A673 (cell line): ENCODE data around the gene PPP1R13B. TPM values are rescaled to one million over a fixed set of nuclear protein-coding genes. Genes with fewer than 3 reads are reported as not detected.

ENCODE experiments used
- BruUV-seq: library from RNA; stranded (reverse); fragments of 400-500 nt; replicated peaks from 2 replicates; lab custom pipeline; 2021; lab: Mats Ljungman, UMichigan
- CTCF ChIA-PET: fragments of 300-600 bp; sonication (Branson Sonifier 250); formaldehyde crosslinking; loops from one replicate; lab custom pipeline; 2022; ENCODE audit warnings: antibody characterized with exemption; lab: Charles Lee
- POLR2A ChIA-PET: fragments of 300-600 bp; sonication (Branson Sonifier 250); formaldehyde crosslinking; loops from one replicate; lab custom pipeline; 2022; ENCODE audit warnings: antibody characterized with exemption; ENCODE audit not compliant: low non-redundant PET; lab: Charles Lee
- DNase-seq: peaks from one replicate; pipeline ENCODE4 v3.0.0-alpha.2; 2015; ENCODE audit warnings: low spot score
- H3K27ac ChIP-seq: fragments of 200-600 bp; sonication (generic); 2 replicates; pipeline ENCODE4 v1.5.1; 2016; ENCODE audit warnings: mixed run types, low read depth, mild to moderate bottlenecking, mixed read lengths, antibody characterized with exemption, low read length; ENCODE audit not compliant: poor library complexity, severe bottlenecking
- H3K27me3 ChIP-seq: fragments of 200-600 bp; sonication (generic); replicated peaks from 2 replicates; pipeline ENCODE4 v1.6.1; 2017; ENCODE audit warnings: mixed run types, low read depth, mild to moderate bottlenecking, mixed read lengths, antibody characterized with exemption, low read length; ENCODE audit not compliant: insufficient read depth, poor library complexity
- H3K36me3 ChIP-seq: fragments of 200-600 bp; sonication (generic); 2 replicates; pipeline ENCODE4 v1.6.1; 2016; ENCODE audit warnings: mixed run types, mild to moderate bottlenecking, mixed read lengths, antibody characterized with exemption, low read length; ENCODE audit not compliant: insufficient read depth, poor library complexity, severe bottlenecking
- H3K4me1 ChIP-seq: fragments of 200-600 bp; sonication (generic); 2 replicates; pipeline ENCODE4 v1.6.1; 2017; ENCODE audit warnings: mixed run types, mild to moderate bottlenecking, mixed read lengths, antibody characterized with exemption, low read length; ENCODE audit not compliant: insufficient read depth, poor library complexity, severe bottlenecking
- H3K4me3 ChIP-seq: fragments of 200-600 bp; sonication (generic); 2 replicates; pipeline ENCODE4 v1.5.1; 2016; ENCODE audit warnings: low read depth, mixed run types, mild to moderate bottlenecking, mixed read lengths, low read length; ENCODE audit not compliant: poor library complexity, severe bottlenecking
- H3K9me3 ChIP-seq: fragments of 200-600 bp; sonication (generic); 2 replicates; pipeline ENCODE4 v1.6.1; 2016; ENCODE audit warnings: mixed run types, low read depth, mild to moderate bottlenecking, mixed read lengths, antibody characterized with exemption, low read length; ENCODE audit not compliant: poor library complexity, severe bottlenecking
- EZH2 ChIP-seq: fragments of 200-600 bp; sonication (generic); IDR thresholded peaks from 2 replicates; pipeline ENCODE4 v1.6.1; 2017; ENCODE audit warnings: borderline replicate concordance, low read depth, mild to moderate bottlenecking, mixed read lengths, antibody characterized with exemption, low read length; ENCODE audit not compliant: poor library complexity, severe bottlenecking
- intact Hi-C: fragments of 100-400 bp; cut with micrococcal nuclease; formaldehyde crosslinking; loops from one replicate; pipeline ENCODE4 v1.10.0; 2022; ENCODE audit not compliant: unreplicated experiment
- total RNA-seq: library from RNA; stranded (reverse); gene quantifications from 2 replicates; pipeline ENCODE4 v1.2.3, GENCODE V29; 2021
- TF ChIP-seq, protein P1 (sequence below): fragments of 300-800, 200-600 bp; sonication (generic); conservative IDR thresholded peaks from 2 replicates; pipeline ENCODE4 v1.5.1; 2017; ENCODE audit warnings: low read depth, mild to moderate bottlenecking, antibody characterized with exemption, low read length, moderate library complexity, mixed read lengths

PPP1R13B gene
- total RNA-seq, 1 experiment from 2014 or later, result 4.8 TPM

GRCh38 chr14:103775506-103775905 is 71.9 kb downstream of the PPP1R13B start:
- Histone ChIP-seq H3K9me3 (no peaks in the 10 kb centered on the region), H3K4me3 (no peak overlapping the region), H3K4me1 (no peaks in the 10 kb centered on the region), H3K36me3 (no peaks in the 10 kb centered on the region), H3K27me3 (no peaks in the 10 kb centered on the region), H3K27ac (peak overlapping the region; percentile 57)
- no TSS peak for BruUV-seq
- TF ChIP-seq, protein P1, sequence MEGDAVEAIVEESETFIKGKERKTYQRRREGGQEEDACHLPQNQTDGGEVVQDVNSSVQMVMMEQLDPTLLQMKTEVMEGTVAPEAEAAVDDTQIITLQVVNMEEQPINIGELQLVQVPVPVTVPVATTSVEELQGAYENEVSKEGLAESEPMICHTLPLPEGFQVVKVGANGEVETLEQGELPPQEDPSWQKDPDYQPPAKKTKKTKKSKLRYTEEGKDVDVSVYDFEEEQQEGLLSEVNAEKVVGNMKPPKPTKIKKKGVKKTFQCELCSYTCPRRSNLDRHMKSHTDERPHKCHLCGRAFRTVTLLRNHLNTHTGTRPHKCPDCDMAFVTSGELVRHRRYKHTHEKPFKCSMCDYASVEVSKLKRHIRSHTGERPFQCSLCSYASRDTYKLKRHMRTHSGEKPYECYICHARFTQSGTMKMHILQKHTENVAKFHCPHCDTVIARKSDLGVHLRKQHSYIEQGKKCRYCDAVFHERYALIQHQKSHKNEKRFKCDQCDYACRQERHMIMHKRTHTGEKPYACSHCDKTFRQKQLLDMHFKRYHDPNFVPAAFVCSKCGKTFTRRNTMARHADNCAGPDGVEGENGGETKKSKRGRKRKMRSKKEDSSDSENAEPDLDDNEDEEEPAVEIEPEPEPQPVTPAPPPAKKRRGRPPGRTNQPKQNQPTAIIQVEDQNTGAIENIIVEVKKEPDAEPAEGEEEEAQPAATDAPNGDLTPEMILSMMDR, result no peak
- no peak for TF ChIP-seq EZH2
- ChIA-PET CTCF (interaction anchor here (0.7 kb wide), 1 partner anchor 821 kb away, joined by 3 read pairs; no protein-coding TSS in a partner anchor), POLR2A (no interaction called here)
- DNase-seq, result peak; percentile 21
- intact Hi-C loops, result no loop called here

DNA sequence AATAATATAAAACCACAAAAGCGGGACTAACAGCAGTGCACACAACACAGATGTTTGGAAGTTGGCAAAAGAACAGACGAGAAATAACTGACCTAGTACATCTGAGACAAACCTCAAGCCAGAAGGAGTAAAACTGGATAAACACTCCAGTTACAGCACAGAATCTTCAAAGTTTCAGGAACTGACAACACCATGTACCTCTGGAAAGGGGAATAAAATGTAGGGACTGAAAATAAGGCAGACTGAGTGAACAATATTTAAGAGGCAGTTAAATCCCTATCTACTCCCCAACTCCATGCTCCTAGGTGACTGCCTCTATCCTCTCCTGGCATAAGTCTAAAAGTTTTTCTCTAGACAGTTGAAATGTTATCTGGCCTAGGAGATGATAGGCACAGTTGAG is 73.9 kb downstream of the PPP1R13B start:
- H3K36me3 ChIP-seq, result no peaks in the 10 kb centered on the region
- no peaks in the 10 kb centered on the region for H3K9me3 ChIP-seq
- H3K27me3 ChIP-seq, result no peaks in the 10 kb centered on the region
- intact Hi-C loops, result no loop called here
- DNase-seq, result no peak
- H3K4me3 ChIP-seq, result no peak overlapping the region
- ChIA-PET POLR2A (no interaction called here), CTCF (no interaction called here)
- no peak overlapping the region for H3K27ac ChIP-seq
- BruUV-seq, result no TSS peak
- TF ChIP-seq, protein P1, result no peak
- no peak for TF ChIP-seq EZH2
- no peaks in the 10 kb centered on the region for H3K4me1 ChIP-seq

- Histone ChIP-seq H3K36me3 (no peaks in the 10 kb centered on the region), H3K27ac (no peak overlapping the region), H3K27me3 (no peaks in the 10 kb centered on the region), H3K4me3 (no peak overlapping the region), H3K4me1 (no peaks in the 10 kb centered on the region), H3K9me3 (no peaks in the 10 kb centered on the region)
- TF ChIP-seq, protein P1, result no peak
- TF ChIP-seq EZH2, result no peak
- BruUV-seq, result no TSS peak
- DNase-seq, result no peak
- intact Hi-C loops, result no loop called here
- POLR2A ChIA-PET, result no interaction called here
- CTCF ChIA-PET, result no interaction called here
Measured at GRCh38 chr14:103772078-103772712, 75.2 kb downstream of the PPP1R13B start.
